ENCODE data around the gene GATA5. TPM values are rescaled to one million over a fixed set of nuclear protein-coding genes. Genes with fewer than 3 reads are reported as not detected.

The GATA5 gene
- total RNA-seq, 1 experiment from 2014 or later, result not detected

DNA sequence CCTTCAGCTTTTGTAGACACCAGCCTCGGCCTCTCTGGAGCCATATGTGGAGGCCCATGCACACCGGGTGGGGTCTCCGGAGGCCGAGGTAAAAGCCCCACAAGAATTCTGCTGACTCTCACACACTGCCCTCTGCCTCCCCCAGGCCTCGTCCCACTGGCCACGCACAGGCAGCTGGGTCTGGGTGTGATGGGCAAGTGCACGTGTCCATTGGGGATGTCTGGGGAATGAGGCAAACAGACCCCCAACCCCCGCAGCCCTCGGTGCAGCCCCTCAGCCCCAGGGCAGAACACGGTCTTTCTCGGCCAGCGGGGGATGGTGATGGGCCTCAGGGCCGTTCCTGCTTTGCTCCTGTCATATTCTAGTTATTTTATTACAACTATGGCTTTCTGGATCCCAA is 44.0 kb upstream of the GATA5 start:
- ChIA-PET CTCF (no interaction called here), POLR2A (no interaction called here), RAD21 (ENCODE audit: low non-redundant PET in 1 of 2, low total read pairs in 2 of 2, uncharacterized antibody in 2 of 2, unreplicated experiment in 2 of 2) (no interaction called here)
- H3K9me2 ChIP-seq (ENCODE audit: insufficient read depth), result no peaks in the 10 kb centered on the region
- DNase-seq (ENCODE audit: low read depth, low spot score) (no peak), ATAC-seq (no peak)
- H3K27me3 ChIP-seq (ENCODE audit: insufficient read depth, low read length), result no peaks in the 10 kb centered on the region
- no peak overlapping the region for H2AFZ ChIP-seq (ENCODE audit: low read depth, low read length, poor library complexity, severe bottlenecking)
- H3K9me3 ChIP-seq (ENCODE audit: control insufficient read depth in 1 of 2, insufficient read depth in 1 of 2, low read depth in 1 of 2, low read length in 2 of 2), result no peaks in the 10 kb centered on the region
- H3K9ac ChIP-seq (ENCODE audit: low read length), result no peak overlapping the region
- peaks cover 11 to 19% of the 10 kb centered on the region in 2 experiments for H3K4me1 ChIP-seq (ENCODE audit: control insufficient read depth in 1 of 2, insufficient read depth in 2 of 2, low read length in 2 of 2)
- H3K79me2 ChIP-seq (ENCODE audit: insufficient read depth, low read length), result no peaks in the 10 kb centered on the region
- no peaks in the 10 kb centered on the region for H4K20me1 ChIP-seq (ENCODE audit: insufficient read depth)
- intact Hi-C loops (cut with micrococcal nuclease), result loop anchor here (5.0 kb wide), 1 partner anchor 97 kb away; no protein-coding TSS in a partner anchor
- no peak overlapping the region for H3K27ac ChIP-seq (ENCODE audit: low read depth, low read length)
- H3K4me3 ChIP-seq (replicated peaks in 1 of 2; ENCODE audit: low read depth in 1 of 2, low read length in 2 of 2), result no peak overlapping the region
- no peak overlapping the region for H3K4me2 ChIP-seq (ENCODE audit: low read length)
- no peaks in the 10 kb centered on the region for H3K36me3 ChIP-seq (ENCODE audit: control insufficient read depth in 1 of 2, insufficient read depth in 2 of 2, low read length in 2 of 2)
- TF ChIP-seq, protein P1, sequence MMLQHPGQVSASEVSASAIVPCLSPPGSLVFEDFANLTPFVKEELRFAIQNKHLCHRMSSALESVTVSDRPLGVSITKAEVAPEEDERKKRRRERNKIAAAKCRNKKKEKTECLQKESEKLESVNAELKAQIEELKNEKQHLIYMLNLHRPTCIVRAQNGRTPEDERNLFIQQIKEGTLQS (IDR thresholded peaks at IDR 0.05), result no peak
- no TSS peak for BruUV-seq (replicated peaks)

DNA sequence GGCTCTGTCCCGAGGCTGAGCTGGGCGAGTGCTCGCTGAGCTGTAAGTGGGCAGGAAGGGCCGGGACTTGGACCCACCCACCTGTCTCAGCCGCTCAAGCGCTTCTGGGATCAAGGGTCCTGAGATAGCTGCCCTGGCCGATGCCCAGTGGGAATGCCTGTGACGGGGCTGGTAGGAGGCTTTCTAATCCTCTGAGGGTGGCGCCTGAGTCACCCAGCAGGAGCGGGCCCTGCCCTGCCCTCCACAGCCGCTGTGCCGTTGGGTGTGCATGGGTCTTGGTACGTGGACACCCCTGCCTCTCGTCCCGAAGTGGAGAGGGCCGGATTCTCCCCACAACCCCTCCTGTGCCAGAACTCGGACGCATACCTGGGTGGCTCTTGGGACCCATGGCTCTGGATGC is 43.1 kb upstream of the GATA5 start:
- RAD21 ChIA-PET (ENCODE audit: low non-redundant PET in 1 of 2, low total read pairs in 2 of 2, uncharacterized antibody in 2 of 2, unreplicated experiment in 2 of 2), result no interaction called here
- Histone ChIP-seq H3K36me3 (ENCODE audit: control insufficient read depth in 1 of 2, insufficient read depth in 2 of 2, low read length in 2 of 2) (no peaks in the 10 kb centered on the region), H3K4me2 (ENCODE audit: low read length) (no peak overlapping the region), H3K27me3 (ENCODE audit: insufficient read depth, low read length) (no peaks in the 10 kb centered on the region), H2AFZ (ENCODE audit: low read depth, low read length, poor library complexity, severe bottlenecking) (no peak overlapping the region), H4K20me1 (ENCODE audit: insufficient read depth) (no peaks in the 10 kb centered on the region), H3K9me3 (ENCODE audit: control insufficient read depth in 1 of 2, insufficient read depth in 1 of 2, low read depth in 1 of 2, low read length in 2 of 2) (no peaks in the 10 kb centered on the region), H3K27ac (ENCODE audit: low read depth, low read length) (no peak overlapping the region), H3K9me2 (ENCODE audit: insufficient read depth) (no peaks in the 10 kb centered on the region), H3K79me2 (ENCODE audit: insufficient read depth, low read length) (no peaks in the 10 kb centered on the region), H3K4me1 (ENCODE audit: control insufficient read depth in 1 of 2, insufficient read depth in 2 of 2, low read length in 2 of 2) (peaks cover 8 to 13% of the 10 kb centered on the region in 2 experiments), H3K9ac (ENCODE audit: low read length) (no peak overlapping the region), H3K4me3 (replicated peaks in 1 of 2; ENCODE audit: low read depth in 1 of 2, low read length in 2 of 2) (no peak overlapping the region)
- DNase-seq (ENCODE audit: low read depth, low spot score) (no peak), ATAC-seq (no peak)
- CTCF ChIA-PET, result no interaction called here
- POLR2A ChIA-PET, result no interaction called here
- no TSS peak for BruUV-seq (replicated peaks)
- intact Hi-C loops (cut with micrococcal nuclease), result no loop called here
- TF ChIP-seq SP1 (IDR thresholded peaks at IDR 0.05; ENCODE audit: low read depth) (no peak), MAX (IDR thresholded peaks at IDR 0.05) (no peak), ZFX (IDR thresholded peaks at IDR 0.05) (no peak), POLR2AphosphoS5 (IDR thresholded peaks at IDR 0.05; ENCODE audit: low read depth, low read length) (no peak), CEBPB (IDR thresholded peaks at IDR 0.05; ENCODE audit: low read depth) (no peak), EGR1 (IDR thresholded peaks at IDR 0.05; ENCODE audit: low read depth) (no peak), POLR2A (IDR thresholded peaks at IDR 0.05; ENCODE audit: borderline replicate concordance, extremely low read depth, insufficient read depth, insufficient read length) (no peak), FOSL1 (IDR thresholded peaks at IDR 0.05; ENCODE audit: low read depth) (no peak), ELF1 (IDR thresholded peaks at IDR 0.05; ENCODE audit: borderline replicate concordance, low read depth) (no peak), SIN3A (IDR thresholded peaks at IDR 0.05; ENCODE audit: low read depth) (no peak), SRF (IDR thresholded peaks at IDR 0.05; ENCODE audit: low read depth) (no peak), TCF7L2 (IDR thresholded peaks at IDR 0.05; ENCODE audit: borderline replicate concordance, extremely low read depth, insufficient read depth, insufficient read length) (no peak), ZNF274 (IDR thresholded peaks at IDR 0.05; ENCODE audit: low read depth, low read length) (no peak), ZBTB33 (IDR thresholded peaks at IDR 0.05; ENCODE audit: extremely low read depth, insufficient replicate concordance, low read length) (no peak), CBX3 (IDR thresholded peaks at IDR 0.05; ENCODE audit: low read depth) (no peak), JUND (IDR thresholded peaks at IDR 0.05) (no peak), EZH2phosphoT487 (IDR thresholded peaks at IDR 0.05; ENCODE audit: borderline replicate concordance) (no peak)
